ENCODE data around the gene KCNMB2.

GRCh38 chr3:178749471-178749870 lies 213.2 kb downstream of the KCNMB2 start:
- no peak for TF ChIP-seq CTCF (IDR thresholded peaks at IDR 0.05; ENCODE audit: low read depth, low read length)
- no peak for TF ChIP-seq EZH2phosphoT487 (IDR thresholded peaks at IDR 0.05; ENCODE audit: low read depth)

All from OCI-LY3 (cell line).